ENCODE data around the gene ANAPC2.

DNA sequence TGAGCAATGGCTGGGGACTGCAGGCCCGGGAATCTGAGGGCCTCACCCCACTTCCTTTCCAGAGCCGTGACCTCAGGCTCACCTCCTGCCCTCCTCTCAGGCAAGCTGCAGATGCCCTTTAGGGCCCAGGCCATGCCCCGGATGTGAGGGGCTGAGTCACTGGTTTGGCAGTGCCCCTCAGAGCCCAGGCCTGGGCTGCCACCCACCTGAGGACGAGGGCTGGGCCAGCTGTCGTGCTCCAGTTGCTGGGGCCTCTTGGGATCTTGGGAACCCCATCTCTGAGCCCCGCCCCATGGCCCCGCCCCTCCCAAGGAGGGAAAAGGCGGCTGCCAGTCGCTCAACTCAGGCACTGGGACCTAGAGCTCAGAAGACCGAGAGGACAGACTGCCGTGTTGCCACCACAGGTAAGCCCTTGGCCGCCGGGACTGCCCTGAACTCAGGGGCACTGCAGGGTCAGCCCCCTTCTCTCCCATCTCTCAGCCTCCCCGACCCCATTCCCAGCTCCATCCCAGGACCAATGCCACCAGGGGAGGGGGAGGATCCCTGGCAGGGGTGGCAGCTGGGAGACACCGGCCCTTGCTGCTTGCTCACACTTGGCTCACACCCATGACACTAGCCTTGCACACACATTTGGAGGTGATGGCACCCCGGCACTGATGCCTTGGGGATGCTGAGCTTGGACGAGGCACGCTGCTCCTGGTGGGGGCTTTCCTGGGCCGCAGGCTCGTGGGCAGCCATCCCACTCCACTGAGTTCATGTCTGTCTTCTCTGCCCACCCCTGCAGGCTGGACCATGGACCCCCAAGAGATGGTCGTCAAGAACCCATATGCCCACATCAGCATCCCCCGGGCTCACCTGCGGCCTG lies 36.7 kb upstream of the ANAPC2 start, which contains the start of gene CYSRT1:
- TF ChIP-seq, protein P1, sequence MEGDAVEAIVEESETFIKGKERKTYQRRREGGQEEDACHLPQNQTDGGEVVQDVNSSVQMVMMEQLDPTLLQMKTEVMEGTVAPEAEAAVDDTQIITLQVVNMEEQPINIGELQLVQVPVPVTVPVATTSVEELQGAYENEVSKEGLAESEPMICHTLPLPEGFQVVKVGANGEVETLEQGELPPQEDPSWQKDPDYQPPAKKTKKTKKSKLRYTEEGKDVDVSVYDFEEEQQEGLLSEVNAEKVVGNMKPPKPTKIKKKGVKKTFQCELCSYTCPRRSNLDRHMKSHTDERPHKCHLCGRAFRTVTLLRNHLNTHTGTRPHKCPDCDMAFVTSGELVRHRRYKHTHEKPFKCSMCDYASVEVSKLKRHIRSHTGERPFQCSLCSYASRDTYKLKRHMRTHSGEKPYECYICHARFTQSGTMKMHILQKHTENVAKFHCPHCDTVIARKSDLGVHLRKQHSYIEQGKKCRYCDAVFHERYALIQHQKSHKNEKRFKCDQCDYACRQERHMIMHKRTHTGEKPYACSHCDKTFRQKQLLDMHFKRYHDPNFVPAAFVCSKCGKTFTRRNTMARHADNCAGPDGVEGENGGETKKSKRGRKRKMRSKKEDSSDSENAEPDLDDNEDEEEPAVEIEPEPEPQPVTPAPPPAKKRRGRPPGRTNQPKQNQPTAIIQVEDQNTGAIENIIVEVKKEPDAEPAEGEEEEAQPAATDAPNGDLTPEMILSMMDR (IDR thresholded peaks at IDR 0.05), result no peak
- no peak for TF ChIP-seq EP300 (IDR thresholded peaks at IDR 0.05)

Measured in suprapubic skin (tissue), 3 donors.